HG03135 (cell line): ENCODE results near the gene SPAG9.

Experiments used
- ATAC-seq: cut with Tn5 transposase; IDR thresholded peaks from one replicate; pipeline ENCODE4 v1.9.1; 2021; ENCODE audit warnings: mild to moderate bottlenecking, moderate library complexity; ENCODE audit not compliant: unreplicated experiment

The SPAG9 gene

GRCh38 chr17:51120739-51121619 lies at the start of gene SPAG9:
Gene SPAG9, minus strand, starts transcription at chr17:51120868. Its CDS starts 212 bp downstream, at chr17:51120656.
- ATAC-seq = peak; percentile 70

- no peak for ATAC-seq
Measured at GRCh38 chr17:51169340-51169739, 48.7 kb upstream of the SPAG9 start.

- ATAC-seq = peak; percentile 46
Measured at GRCh38 chr17:51166987-51167931, 46.6 kb upstream of the SPAG9 start.

GRCh38 chr17:51166198-51166986 lies 45.7 kb upstream of the SPAG9 start, which contains the start of gene NME2:
Gene NME2, plus strand, starts transcription at chr17:51166411. Its CDS starts 420 bp downstream, at chr17:51166831.
- ATAC-seq = peak; percentile 83

- peak; percentile 15 for ATAC-seq
Measured at GRCh38 chr17:51165680-51166197, 45.1 kb upstream of the SPAG9 start.

GRCh38 chr17:51164911-51165679 lies 44.4 kb upstream of the SPAG9 start:
- no peak for ATAC-seq

- ATAC-seq = no peak
Measured at GRCh38 chr17:51161541-51161940, 40.9 kb upstream of the SPAG9 start.

GRCh38 chr17:51159604-51160003 lies 38.9 kb upstream of the SPAG9 start:
- ATAC-seq = no peak

- no peak for ATAC-seq
Measured at GRCh38 chr17:51155416-51155815, 34.7 kb upstream of the SPAG9 start.

GRCh38 chr17:51154176-51154575 lies 33.5 kb upstream of the SPAG9 start:
- no peak for ATAC-seq

GRCh38 chr17:51153210-51154072 lies 32.8 kb upstream of the SPAG9 start, which contains the start of gene NME1:
Gene NME1, plus strand, starts transcription at chr17:51153559. Its CDS starts 2,096 bp downstream, at chr17:51155655.
- peak; percentile 92 for ATAC-seq

- ATAC-seq = no peak
Measured at GRCh38 chr17:51152766-51153209, 32.1 kb upstream of the SPAG9 start.

- no peak for ATAC-seq
Measured at GRCh38 chr17:51150932-51151331, 30.3 kb upstream of the SPAG9 start.

GRCh38 chr17:51149163-51149562 lies 28.5 kb upstream of the SPAG9 start:
- ATAC-seq = no peak

GRCh38 chr17:51147650-51148049 lies 27.0 kb upstream of the SPAG9 start:
- no peak for ATAC-seq

- ATAC-seq = no peak
Measured at GRCh38 chr17:51144266-51145022, 23.8 kb upstream of the SPAG9 start.

- ATAC-seq = no peak
Measured at GRCh38 chr17:51142597-51142996, 21.9 kb upstream of the SPAG9 start.

GRCh38 chr17:51135956-51136355 lies 15.3 kb upstream of the SPAG9 start:
- ATAC-seq = no peak
